A549 (cell line): Measurements from ENCODE around the gene LANCL2. TPM values are rescaled to one million over a fixed set of nuclear protein-coding genes. Genes with fewer than 3 reads are reported as not detected.
A peak's percentile ranks its signal among the peaks of the same experiment; 100 is the strongest.

Experiments used
- ATAC-seq, 2 experiments: fragments of 200-7000 bp in 1 of 2; fragments of >200 bp in 1 of 2; cut with Nextera tagmentation in 1 of 2; cut with Tn5 transposase in 1 of 2; 3 replicates each; pipeline versions ENCODE4 v1.8.0 to v1.9.1; 2018 to 2020; ENCODE audit warnings: mild to moderate bottlenecking in 1 of 2, moderate library complexity in 1 of 2
- CTCF ChIA-PET: fragments of 300-600 bp; sonication (Branson Sonifier 250); formaldehyde crosslinking; extraction: SDS; loops from one replicate; lab custom pipeline; 2021; ENCODE audit warnings: antibody characterized with exemption, inconsistent platforms; lab: Yijun Ruan, JAX
- POLR2A ChIA-PET: fragments of 350-600 bp; formaldehyde crosslinking; extraction: SDS; loops from one replicate; lab custom pipeline; 2021; ENCODE audit warnings: antibody characterized with exemption, inconsistent platforms; lab: Yijun Ruan, JAX
- DNase-seq, 2 experiments: peaks; one replicate each; pipeline versions ENCODE4 v3.0.0 to v3.0.0-alpha.2; 2011 to 2016; ENCODE audit warnings: low read depth in 1 of 2, low spot score in 1 of 2
- FAIRE-seq: peaks from 2 replicates; lab custom pipeline; 2011; peaks lifted over from hg19 to GRCh38; lab: Jason Lieb, UNC
- H3K27ac ChIP-seq, 2 experiments: fragments of >200 bp; sonication (Bioruptor Twin); formaldehyde crosslinking; 3 replicates each; pipeline ENCODE4 v1.5.1; 2016 to 2017
- H3K4me1 ChIP-seq: fragments of >200 bp; sonication (Bioruptor Twin); formaldehyde crosslinking; 3 replicates; pipeline ENCODE4 v1.6.1; 2016
- H3K4me2 ChIP-seq: fragments of >200 bp; sonication (Bioruptor Twin); formaldehyde crosslinking; 3 replicates; pipeline ENCODE4 v1.6.1; 2016
- H3K4me3 ChIP-seq: fragments of >200 bp; sonication (Bioruptor Twin); formaldehyde crosslinking; 3 replicates; pipeline ENCODE4 v1.5.1; 2016
- H3K9me3 ChIP-seq: fragments of >200 bp; sonication (Bioruptor Twin); formaldehyde crosslinking; 3 replicates; pipeline ENCODE4 v1.6.1; 2016
- ATOH8 ChIP-seq: fragments of 250-450 bp; sonication (Bioruptor Pico); IDR thresholded peaks from 2 replicates; pipeline ENCODE4 v1.5.0; 2020; ENCODE audit warnings: low read depth, mild to moderate bottlenecking, moderate library complexity
- CBX8 ChIP-seq: fragments of 200-600 bp; sonication (generic); IDR thresholded peaks from 2 replicates; pipeline ENCODE4 v1.6.1; 2016
- CHD2 ChIP-seq: fragments of 150-350 bp; IDR thresholded peaks from 2 replicates; pipeline ENCODE4 v1.6.1; 2014; ENCODE audit warnings: low read length; ENCODE audit not compliant: partially characterized antibody
- EHF ChIP-seq: fragments of 250-450 bp; sonication (Bioruptor Pico); IDR thresholded peaks from 2 replicates; pipeline ENCODE4 v1.5.0; 2020; ENCODE audit warnings: mild to moderate bottlenecking
- EHMT2 ChIP-seq: fragments of 200-600 bp; sonication (generic); IDR thresholded peaks from 2 replicates; pipeline ENCODE4 v1.6.1; 2016; ENCODE audit warnings: antibody characterized with exemption, low read depth, mild to moderate bottlenecking, moderate library complexity
- EP300 ChIP-seq, 2 experiments: fragments of >200 bp; sonication (Bioruptor Twin); formaldehyde crosslinking; IDR thresholded peaks; 2 replicates in 1 of 2; 3 replicates in 1 of 2; pipeline ENCODE4 v1.6.1; 2016 to 2017
- FOSB ChIP-seq: fragments of 250-450 bp; sonication (Bioruptor Pico); IDR thresholded peaks from 2 replicates; pipeline ENCODE4 v1.5.0; 2020; ENCODE audit warnings: mild to moderate bottlenecking, moderate library complexity
- HMGXB4 ChIP-seq: fragments of 250-450 bp; sonication (Bioruptor Pico); IDR thresholded peaks from 2 replicates; pipeline ENCODE4 v1.5.0; 2021; ENCODE audit warnings: mild to moderate bottlenecking, moderate library complexity, borderline replicate concordance
- HOXB5 ChIP-seq: fragments of 250-450 bp; sonication (Bioruptor Pico); IDR thresholded peaks from 2 replicates; pipeline ENCODE4 v1.5.0; 2020; ENCODE audit warnings: mild to moderate bottlenecking, moderate library complexity
- JUN ChIP-seq, 2 experiments: fragments of >200 bp; sonication (Bioruptor Twin); formaldehyde crosslinking; IDR thresholded peaks; 2 replicates in 1 of 2; 3 replicates in 1 of 2; pipeline ENCODE4 v1.6.1; 2016 to 2017
- JUNB ChIP-seq: fragments of >200 bp; sonication (Bioruptor Twin); formaldehyde crosslinking; IDR thresholded peaks from 2 replicates; pipeline ENCODE4 v1.6.1; 2016
- KDM5A ChIP-seq: fragments of 200-600 bp; sonication (generic); IDR thresholded peaks from 2 replicates; pipeline ENCODE4 v1.6.1; 2016; ENCODE audit warnings: antibody characterized with exemption, mild to moderate bottlenecking
- MAFK ChIP-seq: fragments of 450-650 bp; IDR thresholded peaks from 2 replicates; pipeline ENCODE4 v1.6.1; 2014; ENCODE audit not compliant: partially characterized antibody
- MAZ ChIP-seq: fragments of 150-350 bp; IDR thresholded peaks from 2 replicates; pipeline ENCODE4 v1.6.1; 2014; ENCODE audit warnings: antibody characterized with exemption, low read depth, low read length, borderline replicate concordance
- MYC ChIP-seq: IDR thresholded peaks from 2 replicates; pipeline ENCODE4 v1.6.1; 2012; ENCODE audit warnings: mild to moderate bottlenecking, inconsistent platforms, low read length, improper control_type of control experiment, borderline replicate concordance
- PHF8 ChIP-seq: fragments of 200-600 bp; sonication (generic); IDR thresholded peaks from 2 replicates; pipeline ENCODE4 v1.6.1; 2016; ENCODE audit warnings: low read depth, mild to moderate bottlenecking, antibody characterized with exemption, moderate library complexity, borderline replicate concordance
- RAD21 ChIP-seq, 2 experiments: fragments of >200 bp in 1 of 2; sonication (Bioruptor Twin) in 1 of 2; formaldehyde crosslinking in 1 of 2; IDR thresholded peaks in 1 of 2; conservative IDR thresholded peaks in 1 of 2; 2 replicates in 1 of 2; 3 replicates in 1 of 2; pipeline ENCODE4 v1.6.1; 2012 to 2018; ENCODE audit warnings: inconsistent platforms in 1 of 2
- RARB ChIP-seq: fragments of 250-450 bp; sonication (Bioruptor Pico); IDR thresholded peaks from 2 replicates; pipeline ENCODE4 v1.8.0; 2021; ENCODE audit warnings: mild to moderate bottlenecking, moderate library complexity
- SMC3 ChIP-seq: fragments of >200 bp; sonication (Bioruptor Twin); formaldehyde crosslinking; IDR thresholded peaks from 3 replicates; pipeline ENCODE4 v1.6.1; 2018; ENCODE audit warnings: inconsistent platforms
- TFCP2L1 ChIP-seq: fragments of 250-450 bp; sonication (Bioruptor Pico); IDR thresholded peaks from 2 replicates; pipeline ENCODE4 v1.5.0; 2021; ENCODE audit warnings: mild to moderate bottlenecking
- TP53 ChIP-seq: fragments of 250-450 bp; sonication (Bioruptor Pico); IDR thresholded peaks from 2 replicates; pipeline ENCODE4 v1.5.0; 2021; ENCODE audit warnings: mild to moderate bottlenecking, moderate library complexity
- ZC3H11A ChIP-seq: fragments of 450-650 bp; IDR thresholded peaks from 2 replicates; pipeline ENCODE4 v1.6.1; 2014; ENCODE audit warnings: antibody characterized with exemption, mild to moderate bottlenecking
- ZFP36 ChIP-seq: fragments of 450-650 bp; IDR thresholded peaks from 2 replicates; pipeline ENCODE4 v1.6.1; 2014; ENCODE audit warnings: borderline replicate concordance; ENCODE audit not compliant: partially characterized antibody
- ZNF302 ChIP-seq: fragments of 250-450 bp; sonication (Bioruptor Pico); IDR thresholded peaks from 2 replicates; pipeline ENCODE4 v1.9.0; 2021; ENCODE audit warnings: inconsistent platforms, mild to moderate bottlenecking, moderate library complexity
- WGBS: methylation state at CpG from one replicate; pipeline ENCODE4 v1.1.6; 2017; ENCODE audit errors: missing lambda C conversion rate; 5-methylcytosine and 5-hydroxymethylcytosine counted together
- polyA plus RNA-seq, 4 experiments: library from polyadenylated mRNA; depleted of rRNA in 3 of 4; stranded (reverse); fragments of >200 nt; fragmentation: RNase III in 1 of 4; extraction: RNeasy Plus Mini Kit Qiagen cat#74134 plus additional on column Dnase treatment in 1 of 4; gene quantifications; 2 replicates in 3 of 4; 3 replicates in 1 of 4; pipeline ENCODE4 v1.2.3, GENCODE V29; 2011 to 2017

Gene LANCL2
- polyA plus RNA-seq, 2 of the 4 experiments (the other 2 are of a cell fraction), result 8.0 to 12.4 TPM

- no peak overlapping the region for H3K4me3 ChIP-seq
- FAIRE-seq, result no peak
- no peak overlapping the region for H3K4me2 ChIP-seq
- no peaks in the 10 kb centered on the region for H3K9me3 ChIP-seq
- CTCF ChIA-PET, result no interaction called here
- no peak overlapping the region for H3K27ac ChIP-seq
- WGBS, result 71% methylated on average over 10 of the region's 10 CpGs
- no peak for DNase-seq
- POLR2A ChIA-PET, result no interaction called here
- TF ChIP-seq HOXB5 (CRISPR knock-in tag) (no peak), FOSB (CRISPR knock-in tag) (no peak), ZNF302 (CRISPR knock-in tag) (no peak)
- H3K4me1 ChIP-seq, result no peaks in the 10 kb centered on the region
- peak in 1 of 2 experiments; percentile 17; a peak in 1 of 6 replicates for ATAC-seq
Observed at GRCh38 chr7:55439627-55440026, 74.5 kb downstream of the LANCL2 start.

GRCh38 chr7:55440040-55440690, 75.0 kb downstream of the LANCL2 start:
- Histone ChIP-seq H3K4me1 (no peaks in the 10 kb centered on the region), H3K4me2 (no peak overlapping the region), H3K9me3 (no peaks in the 10 kb centered on the region), H3K27ac (no peak overlapping the region), H3K4me3 (no peak overlapping the region)
- FAIRE-seq, result no peak
- POLR2A ChIA-PET, result no interaction called here
- CTCF ChIA-PET, result no interaction called here
- TF ChIP-seq CBX8 (no peak), TP53 (CRISPR knock-in tag) (no peak), EP300 (IDR thresholded peaks at IDR 0.05) (no peak), JUN (IDR thresholded peaks at IDR 0.05) (no peak), EHF (CRISPR knock-in tag) (no peak), EHMT2 (no peak), MYC (no peak), CHD2 (no peak), RAD21 (conservative IDR thresholded peaks at IDR 0.05 in 1 of 2, IDR thresholded peaks at IDR 0.05 in 1 of 2) (no peak), ZC3H11A (no peak), RARB (CRISPR knock-in tag) (no peak), SMC3 (no peak), KDM5A (no peak), TFCP2L1 (CRISPR knock-in tag) (no peak), MAZ (no peak), PHF8 (no peak), JUNB (no peak), HMGXB4 (CRISPR knock-in tag) (no peak), ZFP36 (no peak)
- no peak for DNase-seq
- ATAC-seq, result peak; percentile 6 to 17; a peak in 2 of 6 replicates
- 63% methylated on average over 12 of the region's 13 CpGs for WGBS

GRCh38 chr7:55441002-55441401, 75.9 kb downstream of the LANCL2 start:
- CTCF ChIA-PET, result no interaction called here
- 87% methylated on average over 5 of the region's 5 CpGs for WGBS
- ATAC-seq, result no peak
- H3K4me3 ChIP-seq, result no peak overlapping the region
- no peaks in the 10 kb centered on the region for H3K4me1 ChIP-seq
- POLR2A ChIA-PET, result no interaction called here
- peak; percentile 7 for TF ChIP-seq MAFK
- no peak for TF ChIP-seq ATOH8 (CRISPR knock-in tag)
- no peak overlapping the region for H3K27ac ChIP-seq
- FAIRE-seq, result no peak
- no peak for DNase-seq
- H3K4me2 ChIP-seq, result no peak overlapping the region
- no peaks in the 10 kb centered on the region for H3K9me3 ChIP-seq
